Activated CD4-positive, CD25-positive, alpha-beta regulatory T cell treated with anti-CD3 and anti-CD28 coated beads, Interleukin-2, amount 50 U/mL, for 16 hours (primary cell): ENCODE data around the gene DNM3.

Experiments used
- DNase-seq: peaks from one replicate; pipeline ENCODE4 v3.0.0-alpha.2; 2020; ENCODE audit warnings: low read depth, low spot score

The DNM3 gene

GRCh38 chr1:171817511-171818265, 23.6 kb upstream of the DNM3 start:
- DNase-seq = no peak

GRCh38 chr1:171819946-171820345, 21.4 kb upstream of the DNM3 start:
- no peak for DNase-seq

- no peak for DNase-seq
Observed at GRCh38 chr1:171826973-171827372, 14.3 kb upstream of the DNM3 start.

- no peak for DNase-seq
Observed at GRCh38 chr1:171828794-171829193, 12.5 kb upstream of the DNM3 start.

GRCh38 chr1:171833091-171833825, 8.0 kb upstream of the DNM3 start:
- no peak for DNase-seq

GRCh38 chr1:171834821-171835220, 6.5 kb upstream of the DNM3 start:
- DNase-seq = no peak

GRCh38 chr1:171835891-171836290, 5.4 kb upstream of the DNM3 start:
- DNase-seq = no peak

GRCh38 chr1:171841931-171842761, 848 bp downstream of the DNM3 start:
- no peak for DNase-seq

GRCh38 chr1:171844381-171844780, 3.1 kb downstream of the DNM3 start:
- DNase-seq = no peak

GRCh38 chr1:171845998-171846397, 4.7 kb downstream of the DNM3 start:
- DNase-seq = no peak

GRCh38 chr1:171849245-171849898, 8.1 kb downstream of the DNM3 start:
- no peak for DNase-seq

- DNase-seq = no peak
Observed at GRCh38 chr1:171850651-171851350, 9.5 kb downstream of the DNM3 start.

GRCh38 chr1:171852272-171852671, 11.0 kb downstream of the DNM3 start:
- no peak for DNase-seq

- DNase-seq = no peak
Observed at GRCh38 chr1:171855381-171855780, 14.1 kb downstream of the DNM3 start.

- DNase-seq = no peak
Observed at GRCh38 chr1:171858696-171859095, 17.4 kb downstream of the DNM3 start.

GRCh38 chr1:171860696-171861095, 19.4 kb downstream of the DNM3 start:
- no peak for DNase-seq

- no peak for DNase-seq
Observed at GRCh38 chr1:171863531-171863930, 22.2 kb downstream of the DNM3 start.

GRCh38 chr1:171864308-171864707, 23.0 kb downstream of the DNM3 start:
- DNase-seq = no peak

- DNase-seq = no peak
Observed at GRCh38 chr1:171865106-171865505, 23.8 kb downstream of the DNM3 start.

GRCh38 chr1:171867236-171867635, 25.9 kb downstream of the DNM3 start:
- DNase-seq = no peak

- DNase-seq = no peak
Observed at GRCh38 chr1:171868217-171868803, 27.0 kb downstream of the DNM3 start.
